Suprapubic skin (tissue), 4 donors: ENCODE measurements around the gene CYP3A4.

Experiments
- EP300 ChIP-seq: sonication (generic); formaldehyde crosslinking; IDR thresholded peaks from one replicate; pipeline ENCODE4 v1.6.1; 2017; ENCODE audit warnings: antibody characterized with exemption
- POLR2A ChIP-seq, 2 donors: fragments of 450-650 bp; IDR thresholded peaks; one replicate each; pipeline ENCODE4 v1.6.1; 2017; ENCODE audit warnings: antibody characterized with exemption in 2 of 2, mild to moderate bottlenecking in 2 of 2, moderate library complexity in 2 of 2
- POLR2AphosphoS5 ChIP-seq, 3 donors: sonication (generic); formaldehyde crosslinking; IDR thresholded peaks; one replicate each; pipeline ENCODE4 v1.6.1; 2017; ENCODE audit warnings: antibody characterized with exemption in 3 of 3
- TF ChIP-seq, protein P1 (sequence below), 2 donors: fragments of 200-600 bp in 1 of 2; fragments of 450-650 bp in 1 of 2; sonication (generic) in 1 of 2; IDR thresholded peaks; one replicate each; pipeline ENCODE4 v1.5.1; 2016 to 2019; ENCODE audit warnings: antibody characterized with exemption in 2 of 2, mild to moderate bottlenecking in 1 of 2, moderate library complexity in 1 of 2

DNA sequence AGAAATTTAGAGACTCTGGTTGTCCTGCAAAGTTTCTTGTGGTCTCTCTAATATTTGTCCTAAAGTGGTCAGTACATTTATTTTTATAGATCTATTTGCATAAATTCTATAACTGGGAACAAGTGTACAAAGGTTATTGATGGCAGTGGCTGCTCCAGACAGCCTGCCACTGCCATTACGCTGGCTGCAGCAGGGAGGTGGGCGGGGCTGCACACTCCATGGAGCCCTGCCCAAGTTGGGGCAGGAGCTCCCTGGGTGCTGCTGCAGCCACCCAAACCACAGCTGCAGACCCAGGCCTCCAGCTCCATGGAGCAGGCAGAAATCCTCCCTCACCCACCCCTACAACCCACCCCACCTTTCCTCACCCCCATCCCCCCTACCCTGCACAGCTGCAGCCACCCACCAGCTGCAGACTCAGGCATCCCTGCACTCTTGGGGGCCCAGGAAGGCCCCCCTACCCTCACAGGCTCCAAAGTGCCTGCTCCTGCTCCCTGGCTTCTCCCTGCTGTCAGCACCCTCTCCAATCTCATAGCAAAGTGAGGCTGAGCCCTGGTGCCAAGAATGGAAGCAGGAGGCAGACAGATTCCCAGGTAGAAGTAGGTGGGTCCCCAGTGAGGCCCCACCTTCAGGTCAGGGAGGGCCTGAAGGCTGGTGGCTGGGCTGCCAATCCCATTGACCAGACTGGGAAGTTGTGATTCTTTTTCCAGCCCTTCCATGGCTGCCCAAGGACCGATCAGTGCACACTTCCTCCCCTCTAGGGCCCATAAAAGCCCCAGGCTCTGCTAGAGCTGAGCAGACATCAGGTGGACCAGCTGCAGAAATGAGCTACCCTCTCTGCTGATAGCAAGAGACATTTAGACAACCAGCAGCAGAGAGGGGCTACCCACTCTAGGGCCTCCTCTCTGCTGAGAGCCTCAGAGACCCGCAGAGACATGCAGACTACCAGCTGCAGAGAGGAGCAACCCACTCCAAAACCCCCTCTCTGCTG, 39.0 kb upstream of the CYP3A4 start:
- TF ChIP-seq, protein P1, sequence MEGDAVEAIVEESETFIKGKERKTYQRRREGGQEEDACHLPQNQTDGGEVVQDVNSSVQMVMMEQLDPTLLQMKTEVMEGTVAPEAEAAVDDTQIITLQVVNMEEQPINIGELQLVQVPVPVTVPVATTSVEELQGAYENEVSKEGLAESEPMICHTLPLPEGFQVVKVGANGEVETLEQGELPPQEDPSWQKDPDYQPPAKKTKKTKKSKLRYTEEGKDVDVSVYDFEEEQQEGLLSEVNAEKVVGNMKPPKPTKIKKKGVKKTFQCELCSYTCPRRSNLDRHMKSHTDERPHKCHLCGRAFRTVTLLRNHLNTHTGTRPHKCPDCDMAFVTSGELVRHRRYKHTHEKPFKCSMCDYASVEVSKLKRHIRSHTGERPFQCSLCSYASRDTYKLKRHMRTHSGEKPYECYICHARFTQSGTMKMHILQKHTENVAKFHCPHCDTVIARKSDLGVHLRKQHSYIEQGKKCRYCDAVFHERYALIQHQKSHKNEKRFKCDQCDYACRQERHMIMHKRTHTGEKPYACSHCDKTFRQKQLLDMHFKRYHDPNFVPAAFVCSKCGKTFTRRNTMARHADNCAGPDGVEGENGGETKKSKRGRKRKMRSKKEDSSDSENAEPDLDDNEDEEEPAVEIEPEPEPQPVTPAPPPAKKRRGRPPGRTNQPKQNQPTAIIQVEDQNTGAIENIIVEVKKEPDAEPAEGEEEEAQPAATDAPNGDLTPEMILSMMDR (IDR thresholded peaks at IDR 0.05): no peak
- no peak for TF ChIP-seq POLR2AphosphoS5 (IDR thresholded peaks at IDR 0.05)
- TF ChIP-seq POLR2A (IDR thresholded peaks at IDR 0.05): no peak
- no peak for TF ChIP-seq EP300
